CD8-positive, alpha-beta memory T cell (primary cell): ENCODE results near the gene TFR2. TPM values are rescaled to one million over a fixed set of nuclear protein-coding genes. Genes with fewer than 3 reads are reported as not detected.

Source experiments
- CTCF ChIA-PET: fragments of 350-600 bp; sonication (Branson Sonifier 250); formaldehyde crosslinking; loops from one replicate; lab custom pipeline; 2021; ENCODE audit warnings: antibody characterized with exemption; lab: Charles Lee
- POLR2A ChIA-PET: fragments of 350-600 bp; sonication (Branson Sonifier 250); formaldehyde crosslinking; loops from one replicate; lab custom pipeline; 2021; ENCODE audit warnings: antibody characterized with exemption; lab: Charles Lee
- DNase-seq, 5 donors: peaks; one replicate each; pipeline versions ENCODE4 v3.0.0 to v3.0.0-alpha.2; 2020 to 2022; ENCODE audit warnings: mixed read lengths in 1 of 5
- H3K27ac ChIP-seq: one replicate; pipeline ENCODE4 v1.7.0; 2013; ENCODE audit warnings: low read depth, mild to moderate bottlenecking, low read length, moderate library complexity
- H3K27me3 ChIP-seq: 2 replicates; pipeline ENCODE4 v1.7.0; 2013; ENCODE audit warnings: low read length, mild to moderate bottlenecking; ENCODE audit not compliant: insufficient read depth, poor library complexity, severe bottlenecking
- H3K36me3 ChIP-seq: 2 replicates; pipeline ENCODE4 v1.7.0; 2013; ENCODE audit warnings: mild to moderate bottlenecking, low read length, moderate library complexity; ENCODE audit not compliant: insufficient read depth
- H3K4me1 ChIP-seq: 2 replicates; pipeline ENCODE4 v1.7.0; 2013; ENCODE audit warnings: mild to moderate bottlenecking, low read length, moderate library complexity; ENCODE audit not compliant: insufficient read depth
- H3K4me3 ChIP-seq: 2 replicates; pipeline ENCODE4 v1.7.0; 2013; ENCODE audit warnings: mild to moderate bottlenecking, low read length
- H3K9me3 ChIP-seq: 2 replicates; pipeline ENCODE4 v1.7.0; 2013; ENCODE audit warnings: mild to moderate bottlenecking, low read length
- H3K27ac Mint-ChIP-seq, 8 donors: one replicate each; pipeline ENCODE4 v1.8.0; 2020 to 2021; ENCODE audit warnings: mixed read lengths in 8 of 8, mild to moderate bottlenecking in 6 of 8, inconsistent platforms in 3 of 8, moderate library complexity in 3 of 8
- H3K27me3 Mint-ChIP-seq, 2 donors: one replicate each; pipeline ENCODE4 v1.8.0; 2020 to 2021; ENCODE audit warnings: mixed read lengths in 2 of 2, mild to moderate bottlenecking in 1 of 2, moderate library complexity in 1 of 2
- H3K36me3 Mint-ChIP-seq, 3 donors: one replicate each; pipeline ENCODE4 v1.8.0; 2020 to 2021; ENCODE audit warnings: mixed read lengths in 3 of 3, inconsistent platforms in 1 of 3, mild to moderate bottlenecking in 1 of 3
- H3K4me1 Mint-ChIP-seq, 3 donors: one replicate each; pipeline ENCODE4 v1.8.0; 2020 to 2021; ENCODE audit warnings: mixed read lengths in 3 of 3, inconsistent platforms in 1 of 3, mild to moderate bottlenecking in 1 of 3
- H3K4me3 Mint-ChIP-seq, 7 donors: one replicate each; pipeline ENCODE4 v1.8.0; 2020 to 2021; ENCODE audit warnings: mixed read lengths in 7 of 7, mild to moderate bottlenecking in 6 of 7, moderate library complexity in 4 of 7, inconsistent platforms in 2 of 7
- H3K9me3 Mint-ChIP-seq, 5 donors: one replicate each; pipeline ENCODE4 v1.8.0; 2020 to 2022; ENCODE audit warnings: mixed read lengths in 5 of 5, mild to moderate bottlenecking in 3 of 5, moderate library complexity in 2 of 5, inconsistent platforms in 1 of 5
- polyA plus RNA-seq: library from polyadenylated mRNA; unstranded; fragments of 300-500 nt; fragmentation: Illumina TruSeq; gene quantifications from one replicate; pipeline ENCODE4 v1.2.3, GENCODE V29; 2021
- total RNA-seq, 2 experiments: library from RNA; stranded (reverse); gene quantifications; one replicate each; pipeline ENCODE4 v1.2.3, GENCODE V29; 2021

Gene TFR2
- total and polyA plus RNA-seq, 3 experiments from 2014 or later: 2.7 to 17.7 (median 14.6) TPM

DNA sequence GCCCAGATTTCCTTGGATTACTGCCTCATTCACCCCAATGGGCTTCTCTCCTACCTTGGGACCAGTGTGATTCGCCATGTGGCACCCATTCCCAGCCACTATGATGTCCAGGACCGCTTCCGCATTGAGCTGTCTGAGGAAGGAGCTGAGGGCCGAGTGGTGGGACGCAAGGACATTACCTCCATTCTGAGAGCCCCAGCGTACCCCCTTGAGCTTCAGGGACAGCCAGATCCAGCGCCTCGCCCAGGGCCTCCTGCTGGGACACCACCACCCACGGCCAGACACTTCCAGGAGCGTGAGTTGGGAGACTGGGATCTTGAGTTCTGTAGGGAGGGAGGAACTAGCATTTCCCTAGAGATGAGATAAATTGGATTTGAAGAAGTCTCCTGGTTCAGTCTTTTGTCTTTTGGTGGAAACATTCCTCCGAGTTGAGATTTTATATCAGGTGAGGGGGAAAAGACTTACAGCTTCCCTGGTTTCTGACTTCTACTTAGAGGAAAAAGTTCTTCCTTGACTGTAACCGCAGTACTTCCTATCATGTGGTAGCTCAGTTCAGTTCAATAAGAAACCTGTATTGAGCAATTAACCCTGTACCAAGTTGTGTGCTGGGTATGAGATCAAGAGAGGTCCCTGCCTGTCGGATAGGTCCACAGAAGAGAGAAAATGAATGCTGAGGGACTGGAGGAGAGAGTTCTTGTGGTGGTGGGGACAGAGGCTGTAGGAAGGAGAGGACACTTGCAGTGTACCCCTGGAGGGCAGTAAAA lies 27.8 kb downstream of the TFR2 start:
- Histone ChIP-seq H3K4me3 (peak overlapping the region; percentile 99), H3K27ac (no peak overlapping the region), H3K9me3 (no peaks in the 10 kb centered on the region), H3K4me1 (peaks cover 19% of the 10 kb centered on the region), H3K27me3 (no peaks in the 10 kb centered on the region), H3K36me3 (no peaks in the 10 kb centered on the region)
- no peak for DNase-seq
- H3K4me3 Mint-ChIP-seq: peak overlapping the region; percentile 84 to 94 (median 85)
- ChIA-PET CTCF (interaction anchor here (0.9 to 3.4 kb wide), 16 partner anchors 8 to 238 kb away, joined by 3 to 21 read pairs (median 7); partner anchors contain the start of genes FBXO24, GIGYF1, LRCH4 and POP7), POLR2A (interaction anchor here (1.0 to 3.5 kb wide), 7 partner anchors 28 to 184 kb away, joined by 5 to 31 read pairs (median 10); partner anchors contain the start of genes FBXO24, GNB2, LRCH4 and MEPCE)
- peaks cover 20 to 24% (median 23%) of the 10 kb centered on the region in 3 donors for H3K4me1 Mint-ChIP-seq
- no peaks in the 10 kb centered on the region for H3K27me3 Mint-ChIP-seq
- no peaks in the 10 kb centered on the region for H3K9me3 Mint-ChIP-seq
- H3K36me3 Mint-ChIP-seq: peaks cover 0 to 10% (median 7%) of the 10 kb centered on the region in 3 donors
- peak overlapping the region in 5 of 8 donors; percentile 39 to 94 (median 51) for H3K27ac Mint-ChIP-seq

DNA sequence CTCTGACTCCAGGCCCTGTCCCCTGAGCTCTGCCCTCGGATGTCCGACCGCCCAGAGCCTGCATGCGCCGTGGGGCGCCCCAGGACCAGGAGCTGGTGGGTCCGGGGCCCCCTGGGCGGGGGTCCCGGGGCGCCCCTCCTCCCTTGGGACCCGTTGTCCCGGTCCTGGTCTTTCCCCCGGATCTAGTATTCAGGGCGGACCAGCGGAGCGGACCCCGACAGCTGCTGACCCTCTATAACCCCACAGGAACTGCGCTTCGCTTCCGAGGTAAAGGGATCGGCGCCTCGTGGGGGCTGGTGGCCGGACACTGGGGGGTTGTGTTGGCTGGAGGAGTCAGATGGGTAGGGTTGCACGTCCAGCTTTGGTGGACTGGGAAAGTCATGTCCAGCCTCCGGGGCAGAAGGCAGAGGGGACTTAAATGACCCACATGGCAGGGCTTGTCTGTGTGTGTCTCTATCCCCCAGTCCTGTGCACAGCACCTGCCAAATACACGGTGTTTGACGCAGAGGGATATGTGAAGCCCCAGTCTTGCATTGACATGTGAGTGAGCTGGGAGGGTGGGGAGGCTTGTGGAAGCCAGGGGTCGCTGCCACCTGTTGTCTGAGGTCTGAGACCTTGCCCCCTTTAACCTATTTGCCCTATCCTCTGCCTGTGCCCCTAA lies 28.5 kb downstream of the TFR2 start:
- no peaks in the 10 kb centered on the region for H3K27me3 ChIP-seq
- Mint-ChIP-seq H3K27me3 (no peaks in the 10 kb centered on the region), H3K4me3 (peak overlapping the region; percentile 85 to 100 (median 98)), H3K36me3 (peaks cover 0 to 10% (median 7%) of the 10 kb centered on the region in 3 donors), H3K9me3 (no peaks in the 10 kb centered on the region), H3K27ac (peak overlapping the region in 7 of 8 donors; percentile 39 to 94 (median 87)), H3K4me1 (peaks cover 20 to 24% (median 23%) of the 10 kb centered on the region in 3 donors)
- DNase-seq: peak in 2 of 5 donors; percentile 17 to 43
- ChIA-PET CTCF (interaction anchor here (1.0 to 3.4 kb wide), 21 partner anchors 8 to 239 kb away, joined by 3 to 21 read pairs (median 6); partner anchors contain the start of genes FBXO24, GIGYF1, LRCH4 and POP7), POLR2A (interaction anchor here (0.8 to 3.5 kb wide), 14 partner anchors 14 to 183 kb away, joined by 3 to 31 read pairs (median 10); partner anchors contain the start of genes FBXO24, GNB2, LRCH4 and MEPCE)
- no peaks in the 10 kb centered on the region for H3K36me3 ChIP-seq
- no peaks in the 10 kb centered on the region for H3K9me3 ChIP-seq
- peaks cover 19% of the 10 kb centered on the region for H3K4me1 ChIP-seq
- peak overlapping the region; percentile 99 for H3K4me3 ChIP-seq
- H3K27ac ChIP-seq: peak overlapping the region; percentile 99

DNA sequence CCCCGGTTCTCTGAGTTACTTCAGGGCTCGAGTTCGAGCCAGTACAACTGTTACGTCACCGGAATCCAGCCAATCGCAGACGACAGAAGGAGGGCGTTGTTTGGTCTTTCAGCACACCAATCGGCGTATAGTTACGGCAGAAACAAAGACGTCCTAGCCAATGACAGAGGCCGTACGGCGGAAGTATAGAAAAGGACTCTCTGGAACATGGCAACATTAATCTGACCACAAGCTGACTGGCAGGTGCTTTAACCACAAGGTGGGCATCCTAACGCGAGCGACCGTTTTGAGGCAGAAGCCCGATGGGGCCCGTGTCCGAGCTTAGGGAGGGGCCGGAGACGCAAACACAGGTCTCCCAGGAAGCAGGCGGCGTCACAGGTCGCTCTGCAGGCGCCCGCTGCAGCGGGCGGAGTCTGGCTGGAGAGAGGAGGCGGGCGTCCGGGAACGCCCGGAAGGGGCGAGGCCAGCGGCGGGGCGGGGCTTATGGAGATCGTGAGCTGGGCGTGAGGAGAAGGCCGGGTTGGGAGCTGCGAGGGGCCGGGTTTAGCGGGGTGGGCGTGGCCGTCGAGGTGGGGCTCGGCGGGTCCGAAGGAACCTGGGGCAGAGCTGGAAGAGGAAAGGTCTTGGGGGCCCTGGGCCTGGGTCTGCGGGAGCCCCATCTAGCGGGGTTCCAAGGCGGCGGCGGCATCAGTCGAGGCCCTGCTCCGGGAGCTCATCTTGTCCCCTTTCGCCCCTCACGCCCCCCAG lies 29.2 kb downstream of the TFR2 start, which contains the start of gene MOSPD3:
TSS of gene MOSPD3 (plus strand) at position 558 of the 747 bp plus-strand sequence. CDS start 252 bp downstream, outside the sequence.
- Mint-ChIP-seq H3K4me1 (peaks cover 20 to 24% (median 23%) of the 10 kb centered on the region in 3 donors), H3K4me3 (peak within 1 kb of the TSS; percentile 91 to 100 (median 99)), H3K27ac (peak within 1 kb of the TSS; percentile 94 to 100 (median 100)), H3K27me3 (no peaks in the 10 kb centered on the region), H3K36me3 (peaks cover 0 to 10% (median 7%) of the 10 kb centered on the region in 3 donors), H3K9me3 (no peaks in the 10 kb centered on the region)
- peak; percentile 96 to 98 (median 98) for DNase-seq
- POLR2A ChIA-PET: interaction anchor here (0.7 to 3.5 kb wide), 16 partner anchors 15 to 183 kb away, joined by 3 to 31 read pairs (median 10); partner anchors contain the start of genes FBXO24, GNB2, LRCH4 and MEPCE
- CTCF ChIA-PET: interaction anchor here (0.7 to 3.4 kb wide), 20 partner anchors 9 to 240 kb away, joined by 3 to 21 read pairs (median 6); partner anchors contain the start of genes FBXO24, GIGYF1, LRCH4 and POP7
- Histone ChIP-seq H3K27ac (peak within 1 kb of the TSS; percentile 99), H3K36me3 (no peaks in the 10 kb centered on the region), H3K4me3 (peak within 1 kb of the TSS; percentile 99), H3K4me1 (peaks cover 19% of the 10 kb centered on the region), H3K27me3 (no peaks in the 10 kb centered on the region), H3K9me3 (no peaks in the 10 kb centered on the region)

DNA sequence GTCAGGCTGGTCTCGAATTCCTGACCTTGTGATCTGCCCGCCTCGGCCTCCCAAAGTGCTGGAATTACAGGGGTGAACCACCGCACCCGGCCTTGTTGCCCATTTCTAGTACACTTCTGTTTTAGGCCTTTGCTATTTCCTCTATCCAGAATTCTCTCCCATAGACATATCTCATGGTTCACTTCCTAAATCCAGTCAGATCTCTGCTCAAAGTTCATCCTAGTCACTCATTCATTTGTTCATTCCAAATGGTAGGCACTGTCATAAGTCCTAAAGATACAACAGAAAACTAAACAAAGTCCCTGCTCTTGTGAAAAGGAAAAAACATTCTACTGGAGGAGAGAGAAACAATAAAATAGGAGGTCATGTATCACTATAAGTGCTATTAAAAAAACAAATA lies 31.4 kb downstream of the TFR2 start:
- Mint-ChIP-seq H3K4me3 (peak overlapping the region in 6 of 7 donors; percentile 1 to 57 (median 32)), H3K9me3 (no peaks in the 10 kb centered on the region), H3K4me1 (peaks cover 24 to 35% (median 34%) of the 10 kb centered on the region in 3 donors), H3K27me3 (no peaks in the 10 kb centered on the region), H3K36me3 (peaks cover 0 to 7% (median 2%) of the 10 kb centered on the region in 3 donors), H3K27ac (peak overlapping the region in 5 of 8 donors; percentile 4 to 34 (median 25))
- ChIA-PET POLR2A (no interaction called here), CTCF (no interaction called here)
- no peaks in the 10 kb centered on the region for H3K36me3 ChIP-seq
- H3K4me1 ChIP-seq: peaks cover 23% of the 10 kb centered on the region
- H3K4me3 ChIP-seq: no peak overlapping the region
- no peaks in the 10 kb centered on the region for H3K9me3 ChIP-seq
- H3K27me3 ChIP-seq: no peaks in the 10 kb centered on the region
- DNase-seq: no peak
- H3K27ac ChIP-seq: no peak overlapping the region

DNA sequence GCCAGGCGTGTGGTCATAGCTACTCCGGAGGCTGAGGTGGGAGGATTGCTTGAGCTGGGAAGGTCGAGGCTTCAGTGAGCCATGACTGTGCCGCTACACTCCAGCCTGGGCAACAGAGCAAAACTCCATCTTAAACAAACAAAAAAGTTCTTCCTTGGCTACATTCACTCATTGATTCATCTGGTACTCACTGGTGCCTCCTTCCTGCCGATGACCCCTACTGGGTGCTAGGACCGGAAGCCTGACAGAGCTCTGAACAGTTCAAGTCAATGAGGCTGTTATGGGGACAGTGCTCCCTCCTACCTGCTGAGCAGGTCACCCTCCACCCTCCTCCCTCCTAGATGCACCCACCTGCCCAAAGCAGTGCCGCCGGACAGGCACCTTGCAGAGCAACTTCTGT lies 34.2 kb downstream of the TFR2 start:
- peaks cover 18% of the 10 kb centered on the region for H3K4me1 ChIP-seq
- Mint-ChIP-seq H3K36me3 (peaks cover 0 to 2% (median 0%) of the 10 kb centered on the region in 3 donors), H3K4me1 (peaks cover 15 to 37% (median 23%) of the 10 kb centered on the region in 3 donors), H3K27me3 (no peaks in the 10 kb centered on the region), H3K4me3 (peak overlapping the region in 2 of 7 donors; percentile 4 to 73), H3K9me3 (no peaks in the 10 kb centered on the region), H3K27ac (peak overlapping the region in 4 of 8 donors; percentile 44 to 76 (median 55))
- H3K9me3 ChIP-seq: no peaks in the 10 kb centered on the region
- DNase-seq: no peak
- no peak overlapping the region for H3K4me3 ChIP-seq
- no peaks in the 10 kb centered on the region for H3K27me3 ChIP-seq
- no peaks in the 10 kb centered on the region for H3K36me3 ChIP-seq
- no peak overlapping the region for H3K27ac ChIP-seq
- POLR2A ChIA-PET: interaction anchor here (0.6 to 1.2 kb wide), 2 partner anchors 21 to 98 kb away, joined by 3 to 4 read pairs; partner anchors contain the start of genes FBXO24 and LRCH4
- CTCF ChIA-PET: interaction anchor here (0.8 to 1.7 kb wide), 4 partner anchors 22 to 106 kb away, joined by 3 to 5 read pairs (median 3); partner anchors contain the start of gene POP7

DNA sequence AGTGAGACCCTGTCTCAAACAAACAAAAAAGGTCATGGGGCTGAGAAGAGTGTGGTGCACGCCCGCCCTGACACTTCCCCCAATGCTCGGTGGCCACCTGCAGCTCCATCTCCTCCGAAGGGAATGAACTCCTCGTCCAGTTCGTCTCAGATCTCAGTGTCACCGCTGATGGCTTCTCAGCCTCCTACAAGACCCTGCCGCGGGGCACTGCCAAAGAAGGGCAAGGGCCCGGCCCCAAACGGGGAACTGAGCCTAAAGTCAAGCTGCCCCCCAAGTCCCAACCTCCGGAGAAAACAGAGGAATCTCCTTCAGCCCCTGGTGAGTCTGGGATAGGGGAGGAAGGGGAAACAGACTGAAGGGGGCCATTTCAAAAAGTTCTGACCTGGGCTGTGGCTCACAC lies 35.0 kb downstream of the TFR2 start:
- Histone ChIP-seq H3K4me1 (peaks cover 18% of the 10 kb centered on the region), H3K9me3 (no peaks in the 10 kb centered on the region), H3K27me3 (no peaks in the 10 kb centered on the region), H3K27ac (no peak overlapping the region), H3K36me3 (no peaks in the 10 kb centered on the region), H3K4me3 (no peak overlapping the region)
- H3K36me3 Mint-ChIP-seq: no peaks in the 10 kb centered on the region
- no peaks in the 10 kb centered on the region for H3K27me3 Mint-ChIP-seq
- peak overlapping the region in 6 of 7 donors; percentile 11 to 95 (median 72) for H3K4me3 Mint-ChIP-seq
- ChIA-PET POLR2A (interaction anchor here (1.2 to 1.3 kb wide), 2 partner anchors 22 to 99 kb away, joined by 4 to 5 read pairs; no protein-coding TSS in a partner anchor), CTCF (interaction anchor here (0.9 to 1.9 kb wide), 6 partner anchors 17 to 99 kb away, joined by 3 to 10 read pairs (median 8); partner anchors contain the start of genes FBXO24, LRCH4 and POP7)
- peak overlapping the region in 1 of 8 donors; percentile 64 for H3K27ac Mint-ChIP-seq
- no peak for DNase-seq
- H3K9me3 Mint-ChIP-seq: no peaks in the 10 kb centered on the region
- H3K4me1 Mint-ChIP-seq: peaks cover 11 to 34% (median 18%) of the 10 kb centered on the region in 3 donors
